Osteoblast (primary cell): ENCODE data around the gene DOLK. TPM values are rescaled to one million over a fixed set of nuclear protein-coding genes. Genes with fewer than 3 reads are reported as not detected.

Source experiments
- DNase-seq: peaks from one replicate; pipeline ENCODE4 v3.0.0; 2011; ENCODE audit warnings: low spot score, mixed read lengths; ENCODE audit not compliant: insufficient read length; ENCODE audit errors: missing footprints
- H2AFZ ChIP-seq: 2 replicates; pipeline ENCODE4 v1.6.0; 2011; ENCODE audit warnings: mild to moderate bottlenecking, low read length
- H3K27ac ChIP-seq: 2 replicates; pipeline ENCODE4 v1.5.1; 2011; ENCODE audit warnings: mild to moderate bottlenecking, low read depth, low read length, moderate library complexity
- H3K27me3 ChIP-seq: 2 replicates; pipeline ENCODE4 v1.6.0; 2012; ENCODE audit warnings: mild to moderate bottlenecking, control low read depth, inconsistent platforms, low read length, moderate library complexity; ENCODE audit not compliant: insufficient read depth
- H3K36me3 ChIP-seq: 2 replicates; pipeline ENCODE4 v1.5.1; 2011; ENCODE audit warnings: mild to moderate bottlenecking, low read length, control low read depth, moderate library complexity; ENCODE audit not compliant: insufficient read depth
- H3K4me1 ChIP-seq: 2 replicates; pipeline ENCODE4 v1.5.1; 2011; ENCODE audit warnings: mild to moderate bottlenecking, low read length, control low read depth, moderate library complexity; ENCODE audit not compliant: insufficient read depth
- H3K4me2 ChIP-seq: 2 replicates; pipeline ENCODE4 v1.6.0; 2011; ENCODE audit warnings: mild to moderate bottlenecking, low read length; ENCODE audit not compliant: insufficient read depth
- H3K4me3 ChIP-seq: fragments of 200-600 bp; sonication (generic); 3 replicates; pipeline ENCODE4 v1.5.1; 2012; ENCODE audit warnings: mild to moderate bottlenecking, low read length, inconsistent platforms; ENCODE audit not compliant: insufficient read depth
- H3K79me2 ChIP-seq: 2 replicates; pipeline ENCODE4 v1.6.0; 2012; ENCODE audit warnings: mild to moderate bottlenecking, low read length, control low read depth, inconsistent platforms; ENCODE audit not compliant: insufficient read depth
- H3K9me3 ChIP-seq: 2 replicates; pipeline ENCODE4 v1.5.1; 2011; ENCODE audit warnings: low read depth, low read length, control low read depth
- H4K20me1 ChIP-seq: 2 replicates; pipeline ENCODE4 v1.6.0; 2012; ENCODE audit warnings: mild to moderate bottlenecking, low read length, control low read depth; ENCODE audit not compliant: insufficient read depth
- CTCF ChIP-seq: IDR thresholded peaks from 2 replicates; pipeline ENCODE4 v1.5.1; 2011; ENCODE audit warnings: mild to moderate bottlenecking, low read depth, low read length, moderate library complexity; ENCODE audit errors: extremely low read depth
- total RNA-seq: library from RNA; depleted of rRNA; stranded (reverse); fragments of >200 nt; gene quantifications from 2 replicates; pipeline ENCODE4 v1.2.3, GENCODE V29; 2012

The DOLK gene
- total RNA-seq, 1 donor: 28.6 TPM

- Histone ChIP-seq H3K27ac (no peak overlapping the region), H3K4me3 (no peak overlapping the region), H4K20me1 (no peaks in the 10 kb centered on the region), H3K4me1 (peaks cover 5% of the 10 kb centered on the region), H3K9me3 (no peaks in the 10 kb centered on the region), H3K36me3 (no peaks in the 10 kb centered on the region), H3K79me2 (no peaks in the 10 kb centered on the region), H3K27me3 (no peaks in the 10 kb centered on the region), H2AFZ (no peak overlapping the region), H3K4me2 (no peak overlapping the region)
- DNase-seq: no peak
- TF ChIP-seq CTCF: no peak
These were observed 17.8 kb downstream of the DOLK start for GRCh38 chr9:128929560-128929959.

- no peaks in the 10 kb centered on the region for H3K79me2 ChIP-seq
- no peak overlapping the region for H3K4me2 ChIP-seq
- no peak for TF ChIP-seq CTCF
- H3K4me3 ChIP-seq: no peak overlapping the region
- H4K20me1 ChIP-seq: no peaks in the 10 kb centered on the region
- peaks cover 5% of the 10 kb centered on the region for H3K4me1 ChIP-seq
- H3K27ac ChIP-seq: no peak overlapping the region
- H3K36me3 ChIP-seq: no peaks in the 10 kb centered on the region
- no peaks in the 10 kb centered on the region for H3K9me3 ChIP-seq
- no peaks in the 10 kb centered on the region for H3K27me3 ChIP-seq
- H2AFZ ChIP-seq: no peak overlapping the region
- DNase-seq: peak; percentile 42
These were observed 18.8 kb downstream of the DOLK start for GRCh38 chr9:128928624-128929023.

GRCh38 chr9:128927731-128928411 is 19.5 kb downstream of the DOLK start:
- TF ChIP-seq CTCF: peak; percentile 90
- Histone ChIP-seq H3K9me3 (no peaks in the 10 kb centered on the region), H3K27ac (no peak overlapping the region), H4K20me1 (no peaks in the 10 kb centered on the region), H3K36me3 (no peaks in the 10 kb centered on the region), H3K79me2 (no peaks in the 10 kb centered on the region), H3K27me3 (no peaks in the 10 kb centered on the region), H2AFZ (peak overlapping the region; percentile 62), H3K4me2 (no peak overlapping the region), H3K4me3 (no peak overlapping the region), H3K4me1 (peaks cover 5% of the 10 kb centered on the region)
- peak; percentile 85 for DNase-seq

GRCh38 chr9:128923493-128923883 is 23.9 kb downstream of the DOLK start:
- no peaks in the 10 kb centered on the region for H3K27me3 ChIP-seq
- H3K27ac ChIP-seq: no peak overlapping the region
- peaks cover 18% of the 10 kb centered on the region for H3K4me1 ChIP-seq
- no peak overlapping the region for H2AFZ ChIP-seq
- TF ChIP-seq CTCF: no peak
- DNase-seq: no peak
- H3K36me3 ChIP-seq: no peaks in the 10 kb centered on the region
- no peak overlapping the region for H3K4me2 ChIP-seq
- no peak overlapping the region for H3K4me3 ChIP-seq
- H4K20me1 ChIP-seq: no peaks in the 10 kb centered on the region
- peaks cover 2% of the 10 kb centered on the region for H3K79me2 ChIP-seq
- no peaks in the 10 kb centered on the region for H3K9me3 ChIP-seq
